Activated naive CD8-positive, alpha-beta T cell (primary cell): ENCODE results near the gene PPP2R3B.

Experiments
- H3K27ac Mint-ChIP-seq: one replicate; pipeline ENCODE4 v1.8.0; 2021; ENCODE audit warnings: mixed read lengths
- H3K27me3 Mint-ChIP-seq: one replicate; pipeline ENCODE4 v1.8.0; 2021; ENCODE audit warnings: mixed read lengths
- H3K36me3 Mint-ChIP-seq: one replicate; pipeline ENCODE4 v1.8.0; 2021; ENCODE audit warnings: mixed read lengths
- H3K4me1 Mint-ChIP-seq: one replicate; pipeline ENCODE4 v1.8.0; 2021; ENCODE audit warnings: low read depth, mixed read lengths
- H3K4me3 Mint-ChIP-seq: one replicate; pipeline ENCODE4 v1.8.0; 2021; ENCODE audit warnings: mild to moderate bottlenecking, mixed read lengths
- H3K9me3 Mint-ChIP-seq: one replicate; pipeline ENCODE4 v1.8.0; 2021; ENCODE audit warnings: low read depth, mixed read lengths

Gene PPP2R3B

GRCh38 chrX:368811-369562, 17.7 kb downstream of the PPP2R3B start:
- H3K4me3 Mint-ChIP-seq = no peak overlapping the region
- peaks cover 2% of the 10 kb centered on the region for H3K36me3 Mint-ChIP-seq
- no peaks in the 10 kb centered on the region for H3K9me3 Mint-ChIP-seq
- H3K27ac Mint-ChIP-seq = no peak overlapping the region
- H3K4me1 Mint-ChIP-seq = peaks cover 19% of the 10 kb centered on the region
- peaks cover 10% of the 10 kb centered on the region for H3K27me3 Mint-ChIP-seq

DNA sequence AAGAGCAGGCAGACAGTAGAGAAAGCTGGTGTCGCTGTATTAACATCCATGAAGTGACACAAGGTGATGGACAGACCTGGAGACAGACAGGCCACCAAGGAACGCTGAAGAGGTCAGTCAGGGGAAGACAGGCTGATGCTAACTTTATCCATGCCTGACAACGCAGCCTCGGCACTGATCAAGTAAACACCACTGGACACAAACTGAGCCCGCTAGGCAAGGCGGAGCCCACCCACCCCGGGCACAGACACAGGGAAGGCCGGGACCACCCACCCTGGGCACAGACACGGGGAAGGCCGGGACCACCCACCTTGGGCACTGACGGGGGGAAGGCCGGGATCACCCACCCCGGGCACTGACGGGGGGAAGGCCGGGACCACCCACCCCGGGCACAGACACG, 18.8 kb downstream of the PPP2R3B start:
- peaks cover 2% of the 10 kb centered on the region for H3K36me3 Mint-ChIP-seq
- no peak overlapping the region for H3K4me3 Mint-ChIP-seq
- peaks cover 20% of the 10 kb centered on the region for H3K4me1 Mint-ChIP-seq
- H3K9me3 Mint-ChIP-seq = no peaks in the 10 kb centered on the region
- no peak overlapping the region for H3K27ac Mint-ChIP-seq
- peaks cover 10% of the 10 kb centered on the region for H3K27me3 Mint-ChIP-seq

- Mint-ChIP-seq H3K9me3 (peaks cover under 1% of the 10 kb centered on the region), H3K27me3 (peaks cover 7% of the 10 kb centered on the region), H3K36me3 (peaks cover 2% of the 10 kb centered on the region), H3K27ac (no peak overlapping the region), H3K4me3 (no peak overlapping the region), H3K4me1 (peaks cover 17% of the 10 kb centered on the region)
These were observed 19.4 kb downstream of the PPP2R3B start for GRCh38 chrX:367349-367748.

- Mint-ChIP-seq H3K9me3 (peaks cover 2% of the 10 kb centered on the region), H3K4me3 (no peak overlapping the region), H3K4me1 (peaks cover 9% of the 10 kb centered on the region), H3K27me3 (no peaks in the 10 kb centered on the region), H3K27ac (no peak overlapping the region), H3K36me3 (peaks cover 15% of the 10 kb centered on the region)
These were observed 22.9 kb downstream of the PPP2R3B start for GRCh38 chrX:363621-364375.

DNA sequence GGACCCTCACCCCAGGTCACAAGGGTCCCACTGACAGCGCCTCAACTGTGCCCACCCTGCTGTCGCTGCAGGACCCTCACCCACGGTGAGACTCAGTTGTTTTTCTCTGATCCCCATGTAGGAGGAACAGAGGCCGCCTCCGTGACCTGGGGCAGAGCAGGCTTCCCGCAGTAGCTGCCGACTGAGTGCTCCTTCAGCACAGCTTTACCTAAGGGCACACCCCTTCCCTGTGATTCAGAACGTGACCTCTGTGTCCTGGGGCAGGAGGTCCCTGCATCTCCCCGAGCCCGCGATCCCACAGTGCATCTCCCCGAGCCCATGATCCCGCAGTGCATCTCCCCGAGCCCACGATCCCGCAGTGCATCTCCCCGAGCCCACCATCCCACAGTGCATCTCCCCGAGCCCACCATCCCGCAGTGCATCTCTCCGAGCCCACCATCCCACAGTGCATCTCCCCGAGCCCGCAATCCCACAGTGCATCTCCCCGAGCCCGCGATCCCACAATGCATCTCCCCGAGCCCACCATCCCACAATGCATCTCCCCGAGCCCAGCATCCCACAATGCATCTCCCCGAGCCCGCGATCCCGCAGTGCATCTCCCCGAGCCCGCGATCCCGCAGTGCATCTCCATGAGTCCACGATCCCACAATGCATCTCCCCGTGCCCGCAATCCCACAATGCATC, 23.6 kb downstream of the PPP2R3B start:
- peaks cover 2% of the 10 kb centered on the region for H3K9me3 Mint-ChIP-seq
- no peak overlapping the region for H3K4me3 Mint-ChIP-seq
- no peak overlapping the region for H3K27ac Mint-ChIP-seq
- H3K27me3 Mint-ChIP-seq = no peaks in the 10 kb centered on the region
- H3K4me1 Mint-ChIP-seq = peaks cover 9% of the 10 kb centered on the region
- H3K36me3 Mint-ChIP-seq = peaks cover 15% of the 10 kb centered on the region

- H3K4me3 Mint-ChIP-seq = no peak overlapping the region
- H3K27me3 Mint-ChIP-seq = no peaks in the 10 kb centered on the region
- H3K36me3 Mint-ChIP-seq = peaks cover 19% of the 10 kb centered on the region
- H3K4me1 Mint-ChIP-seq = peaks cover 14% of the 10 kb centered on the region
- peaks cover 2% of the 10 kb centered on the region for H3K9me3 Mint-ChIP-seq
- no peak overlapping the region for H3K27ac Mint-ChIP-seq
These were observed 24.4 kb downstream of the PPP2R3B start for GRCh38 chrX:362351-362750.

- Mint-ChIP-seq H3K27me3 (no peaks in the 10 kb centered on the region), H3K4me3 (no peak overlapping the region), H3K36me3 (peaks cover 19% of the 10 kb centered on the region), H3K9me3 (peaks cover 2% of the 10 kb centered on the region), H3K27ac (no peak overlapping the region), H3K4me1 (peaks cover 22% of the 10 kb centered on the region)
These were observed 25.2 kb downstream of the PPP2R3B start for GRCh38 chrX:361231-362145.

DNA sequence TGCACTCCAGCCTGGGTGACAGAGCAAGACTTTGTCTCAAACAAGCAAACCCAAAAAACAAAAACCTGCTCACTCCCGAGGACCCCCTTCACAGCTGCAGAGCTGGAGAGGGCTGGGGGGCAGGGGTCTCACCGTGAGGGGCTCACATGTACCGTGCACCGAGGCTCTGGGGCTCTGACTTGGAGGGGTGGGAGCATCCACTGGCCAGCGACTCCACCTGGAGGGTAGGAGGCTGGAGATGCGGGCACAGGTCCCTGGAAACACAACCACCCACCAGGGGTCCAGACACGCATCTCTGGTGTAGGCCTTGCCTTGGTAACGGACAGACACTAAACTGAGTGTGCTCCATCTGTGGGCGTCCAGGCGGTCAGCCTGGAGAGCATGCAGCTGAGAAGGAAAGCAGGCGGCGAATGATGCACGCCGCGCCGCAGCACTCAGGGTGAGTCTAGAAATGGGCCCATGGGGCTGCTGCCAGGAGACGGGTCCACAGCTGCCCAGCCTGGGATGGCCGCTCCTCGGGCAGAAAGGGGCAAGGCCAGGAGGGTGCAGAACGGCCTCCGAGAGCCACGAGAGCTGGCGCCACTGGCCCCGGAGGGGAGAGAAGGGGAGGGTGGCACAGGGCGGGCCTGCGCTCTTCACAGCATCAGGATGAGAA, 26.1 kb downstream of the PPP2R3B start:
- no peaks in the 10 kb centered on the region for H3K27me3 Mint-ChIP-seq
- H3K4me3 Mint-ChIP-seq = no peak overlapping the region
- H3K27ac Mint-ChIP-seq = no peak overlapping the region
- peaks cover 22% of the 10 kb centered on the region for H3K36me3 Mint-ChIP-seq
- peaks cover 27% of the 10 kb centered on the region for H3K4me1 Mint-ChIP-seq
- peaks cover 2% of the 10 kb centered on the region for H3K9me3 Mint-ChIP-seq

DNA sequence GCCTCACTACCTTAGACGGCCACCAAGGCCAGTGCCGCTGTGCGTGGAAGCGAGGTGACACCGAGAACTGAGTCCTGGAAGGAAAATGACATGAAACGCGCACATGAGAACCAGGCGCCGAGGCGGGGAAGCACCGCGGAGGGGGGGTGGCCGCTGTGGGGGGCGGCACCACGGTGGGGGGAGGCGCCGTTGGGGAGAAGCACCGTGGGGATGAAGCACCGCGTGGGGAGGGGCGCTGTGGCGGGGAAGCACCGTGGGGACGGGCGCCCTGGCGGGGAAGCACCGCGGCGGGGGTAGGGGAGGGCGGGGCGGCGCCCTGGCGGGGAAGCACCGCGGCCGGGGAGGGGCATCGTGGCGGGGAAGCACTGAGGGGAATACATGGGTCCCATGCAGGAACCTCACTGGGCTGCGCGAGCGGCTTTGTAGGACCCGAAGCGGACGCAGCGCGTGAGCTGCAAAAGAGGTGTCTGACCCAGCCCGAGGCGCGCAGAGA, 28.0 kb downstream of the PPP2R3B start:
- peaks cover 2% of the 10 kb centered on the region for H3K9me3 Mint-ChIP-seq
- no peaks in the 10 kb centered on the region for H3K27me3 Mint-ChIP-seq
- H3K4me3 Mint-ChIP-seq = no peak overlapping the region
- no peak overlapping the region for H3K27ac Mint-ChIP-seq
- peaks cover 22% of the 10 kb centered on the region for H3K36me3 Mint-ChIP-seq
- peaks cover 30% of the 10 kb centered on the region for H3K4me1 Mint-ChIP-seq

DNA sequence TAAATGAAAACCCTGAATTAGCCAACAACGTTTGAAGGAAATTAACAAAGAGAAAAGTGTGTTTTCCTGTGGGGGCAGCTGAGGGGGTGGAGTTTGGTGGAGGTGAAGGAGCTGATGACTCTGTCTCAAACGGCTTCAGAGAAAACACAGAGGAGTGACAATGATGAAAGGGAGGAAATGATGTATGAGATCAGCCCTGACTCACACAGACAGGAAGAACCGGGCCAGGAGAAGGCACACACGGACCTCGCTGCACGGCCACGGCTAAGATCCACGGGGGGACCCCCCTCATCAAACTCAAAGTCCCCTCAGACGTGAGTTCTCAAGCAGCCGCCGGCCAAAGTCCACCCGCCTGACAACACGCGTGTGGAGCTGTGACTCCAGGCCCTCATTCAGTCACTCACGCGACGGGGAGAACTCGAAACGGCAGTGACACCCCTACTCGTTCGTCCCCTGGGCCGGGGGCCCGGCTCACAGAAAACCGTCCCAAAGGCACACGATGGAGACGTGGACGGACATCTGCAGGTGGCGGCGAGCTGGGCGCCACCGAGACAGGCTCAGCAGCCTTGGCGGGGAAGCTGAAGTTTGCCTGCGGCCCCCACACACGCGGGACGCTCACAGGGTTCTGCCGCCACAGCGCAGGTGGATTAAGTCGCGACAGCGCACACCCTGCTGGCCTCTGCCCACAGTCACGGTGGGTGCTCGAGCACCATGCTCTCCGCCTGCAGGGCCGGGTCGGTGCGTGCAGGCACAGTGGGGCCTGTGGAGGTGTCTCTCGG, 28.8 kb downstream of the PPP2R3B start:
- H3K36me3 Mint-ChIP-seq = peaks cover 22% of the 10 kb centered on the region
- H3K9me3 Mint-ChIP-seq = peaks cover 2% of the 10 kb centered on the region
- H3K27ac Mint-ChIP-seq = peak overlapping the region; percentile 96
- H3K27me3 Mint-ChIP-seq = no peaks in the 10 kb centered on the region
- peaks cover 26% of the 10 kb centered on the region for H3K4me1 Mint-ChIP-seq
- H3K4me3 Mint-ChIP-seq = peak overlapping the region; percentile 56

DNA sequence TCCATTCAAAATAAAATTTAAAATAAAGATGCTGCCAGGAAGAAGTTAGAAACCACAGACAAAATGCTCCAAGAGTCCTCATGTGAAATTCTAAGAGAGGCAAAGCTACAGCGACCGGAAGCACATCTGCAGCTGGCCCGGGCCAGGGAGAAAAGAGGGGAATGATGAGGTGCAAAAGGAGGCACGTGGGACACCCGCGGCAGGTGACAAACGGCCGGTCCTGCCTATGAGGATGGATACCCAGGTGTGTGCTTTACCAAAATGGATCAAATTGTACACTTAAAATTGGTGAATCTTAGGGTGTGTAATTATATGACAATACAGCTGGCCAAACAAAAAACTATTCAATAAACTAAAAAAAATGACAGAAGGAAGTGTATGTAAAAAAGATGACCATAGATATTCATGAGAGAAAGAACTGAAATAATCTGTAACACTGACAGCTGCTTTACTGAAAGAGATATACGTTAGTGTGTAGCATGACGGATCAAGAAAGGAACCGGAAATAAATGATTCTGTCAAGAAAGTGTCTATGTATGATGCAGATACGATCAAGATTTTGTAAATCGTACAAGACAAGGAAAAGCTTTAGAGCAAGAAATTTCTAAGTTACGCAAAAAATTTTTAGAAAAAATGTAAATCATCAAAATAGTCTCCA, 29.5 kb downstream of the PPP2R3B start:
- H3K27me3 Mint-ChIP-seq = no peaks in the 10 kb centered on the region
- peak overlapping the region; percentile 96 for H3K27ac Mint-ChIP-seq
- H3K4me3 Mint-ChIP-seq = peak overlapping the region; percentile 56
- H3K36me3 Mint-ChIP-seq = peaks cover 22% of the 10 kb centered on the region
- peaks cover 24% of the 10 kb centered on the region for H3K4me1 Mint-ChIP-seq
- peaks cover under 1% of the 10 kb centered on the region for H3K9me3 Mint-ChIP-seq

DNA sequence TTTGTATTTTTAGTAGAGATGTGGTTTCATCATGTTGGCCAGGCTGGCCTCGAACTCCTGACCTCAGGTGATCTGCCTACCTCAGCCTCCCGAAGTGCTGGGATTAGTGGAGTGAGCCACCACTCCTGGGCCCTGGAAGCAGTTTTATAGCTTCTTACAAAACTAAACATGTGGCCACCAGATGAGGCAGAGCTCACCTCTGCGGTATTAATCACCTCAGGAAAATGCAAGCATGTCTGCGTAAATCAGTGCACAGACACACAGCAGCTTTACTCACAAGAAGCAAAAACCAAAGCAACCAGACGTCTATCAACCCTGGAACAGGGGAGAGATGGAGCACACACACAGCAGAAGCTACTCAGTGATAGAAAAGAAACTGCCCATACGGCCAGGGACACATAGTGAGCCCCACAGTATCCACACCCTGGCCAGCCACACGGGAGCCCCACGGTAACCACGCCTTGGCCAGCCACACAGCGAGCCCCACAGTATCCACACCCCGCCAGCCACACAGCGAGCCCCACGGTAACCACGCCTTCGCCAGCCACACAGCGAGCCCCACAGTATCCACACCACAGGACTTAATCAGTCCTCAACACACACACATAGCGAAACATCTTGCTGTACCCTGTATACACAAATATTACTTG, 30.2 kb downstream of the PPP2R3B start:
- Mint-ChIP-seq H3K4me1 (peaks cover 24% of the 10 kb centered on the region), H3K27ac (peak overlapping the region; percentile 96), H3K27me3 (no peaks in the 10 kb centered on the region), H3K36me3 (peaks cover 21% of the 10 kb centered on the region), H3K9me3 (no peaks in the 10 kb centered on the region), H3K4me3 (no peak overlapping the region)
